SKM-1 treated with dmso at 0.1 percent for 144 hours (cell line): ENCODE data around the gene TRIM62.
"Not testable (repeated sequence)": the region's sequence is repeated elsewhere in the genome, so short reads cannot be mapped to it uniquely, and the experiment has no call there.

Source experiments
- DNase-seq: peaks from one replicate; lab custom pipeline; 2025; ENCODE audit not compliant: unreplicated experiment; lab: John Stamatoyannopoulos, UW

Gene TRIM62

GRCh38 chr1:33111965-33112364 is 69.9 kb downstream of the TRIM62 start:
- no peak for DNase-seq

- no peak for DNase-seq
Measured at GRCh38 chr1:33110477-33110876, 71.4 kb downstream of the TRIM62 start.

GRCh38 chr1:33100119-33100415 is 81.8 kb downstream of the TRIM62 start:
- DNase-seq = not testable (repeated sequence)

DNA sequence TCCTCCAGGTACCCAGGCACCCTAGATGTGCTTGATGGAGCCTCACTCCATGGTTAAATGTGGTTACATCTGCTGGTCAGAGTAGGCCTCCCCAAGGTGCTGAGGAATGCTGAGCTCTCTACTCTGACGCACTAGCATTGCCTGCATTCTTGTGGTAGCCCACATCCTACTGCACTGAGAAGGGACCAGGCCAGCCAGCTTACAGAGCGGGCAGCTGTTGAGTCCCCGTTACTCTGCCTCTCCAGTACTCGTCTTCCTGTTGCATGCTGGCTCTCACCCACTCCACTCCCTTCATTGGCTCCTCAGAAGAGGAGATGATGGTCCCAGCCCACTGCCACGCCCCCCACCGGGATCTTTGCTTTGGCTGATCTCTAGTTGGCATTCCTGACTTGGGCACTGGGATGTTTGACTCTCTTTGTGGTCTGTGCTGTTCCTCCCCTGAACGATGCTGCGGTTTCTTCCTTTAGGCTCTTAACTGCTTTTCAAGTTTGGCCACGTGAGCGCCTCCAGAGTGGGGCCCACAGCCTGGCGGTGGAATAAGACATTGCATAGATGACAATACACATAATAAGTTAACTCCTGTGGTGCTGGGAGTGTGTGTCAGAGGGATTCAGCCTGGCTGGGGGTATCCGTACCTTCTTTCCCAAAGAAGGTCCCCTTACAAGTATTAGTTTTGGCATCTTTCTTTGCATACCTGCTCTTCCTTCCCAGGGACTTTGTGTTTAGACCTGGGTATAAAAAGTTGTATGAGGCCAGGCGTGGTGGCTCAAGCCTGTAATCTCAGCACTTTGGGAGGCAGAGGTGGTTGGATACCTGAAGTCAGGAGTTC is 82.3 kb downstream of the TRIM62 start:
- DNase-seq = peak; percentile 91

DNA sequence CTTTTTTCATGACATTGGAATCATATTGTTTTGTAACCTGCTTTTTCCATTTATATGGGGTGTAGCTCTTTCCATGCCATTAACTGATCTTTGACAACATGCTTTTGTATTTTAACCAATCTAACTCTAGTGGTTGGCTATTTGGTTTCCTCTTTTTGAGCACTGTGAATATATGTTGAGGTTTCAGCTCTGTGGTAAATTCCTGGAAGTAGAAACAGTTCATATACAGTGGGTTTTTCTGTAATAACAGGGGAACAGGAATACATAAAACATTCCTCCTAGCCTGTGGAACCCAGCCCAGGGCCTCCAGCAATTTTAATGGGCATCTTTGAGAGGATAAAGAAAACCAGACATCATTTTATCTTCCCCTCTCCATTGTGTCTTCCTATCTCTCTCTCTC is 83.5 kb downstream of the TRIM62 start:
- DNase-seq = peak; percentile 53

- DNase-seq = no peak
Measured at GRCh38 chr1:33097762-33098161, 84.1 kb downstream of the TRIM62 start.

GRCh38 chr1:33097137-33097611 is 84.7 kb downstream of the TRIM62 start:
- DNase-seq = no peak

DNA sequence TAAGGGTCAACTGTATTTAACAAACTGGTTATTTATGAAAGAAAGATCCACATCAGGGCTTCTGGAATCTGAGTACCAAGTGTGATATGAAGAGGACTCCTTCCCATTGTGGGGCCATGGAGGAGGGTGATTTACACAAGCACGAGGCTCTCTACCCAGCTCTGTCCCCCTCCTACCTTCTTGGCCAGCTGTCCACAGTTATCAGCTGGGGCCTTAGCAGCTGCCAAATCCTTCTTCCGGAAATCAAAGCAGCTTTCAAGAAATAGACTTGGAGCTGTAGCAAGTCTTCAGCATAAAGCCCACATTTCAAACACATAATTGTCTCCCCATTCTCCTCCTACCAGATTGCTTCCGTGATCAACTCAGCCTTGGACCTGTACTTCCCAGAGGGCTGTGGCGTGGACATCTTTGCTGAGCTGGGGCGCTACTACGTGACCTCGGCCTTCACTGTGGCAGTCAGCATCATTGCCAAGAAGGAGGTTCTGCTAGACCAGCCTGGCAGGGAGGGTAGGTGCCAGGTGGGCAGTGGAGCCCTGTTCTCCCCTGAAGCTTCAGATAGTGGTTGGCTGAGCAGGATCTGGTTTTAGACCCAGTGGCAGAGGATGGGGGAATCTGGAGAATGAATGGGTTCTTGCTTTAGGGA is 85.4 kb downstream of the TRIM62 start:
- no peak for DNase-seq
